Skin of body (tissue), 2 donors: ENCODE measurements around the gene WHRN. TPM values are rescaled to one million over a fixed set of nuclear protein-coding genes. Genes with fewer than 3 reads are reported as not detected.

Source experiments
- DNase-seq: peaks from one replicate; lab custom pipeline; 2025; lab: John Stamatoyannopoulos, UW
- total RNA-seq: library from RNA; depleted of rRNA; stranded (reverse); fragments of >200 nt; gene quantifications from one replicate; pipeline ENCODE4 v1.2.3, GENCODE V29; 2014

WHRN gene
- total RNA-seq, 1 donor from 2014 or later, result 2.0 TPM

- no peak for DNase-seq
These were observed 32.4 kb downstream of the WHRN start for GRCh38 chr9:114472765-114473446.

- no peak for DNase-seq
These were observed 34.1 kb downstream of the WHRN start for GRCh38 chr9:114471157-114471556.

DNA sequence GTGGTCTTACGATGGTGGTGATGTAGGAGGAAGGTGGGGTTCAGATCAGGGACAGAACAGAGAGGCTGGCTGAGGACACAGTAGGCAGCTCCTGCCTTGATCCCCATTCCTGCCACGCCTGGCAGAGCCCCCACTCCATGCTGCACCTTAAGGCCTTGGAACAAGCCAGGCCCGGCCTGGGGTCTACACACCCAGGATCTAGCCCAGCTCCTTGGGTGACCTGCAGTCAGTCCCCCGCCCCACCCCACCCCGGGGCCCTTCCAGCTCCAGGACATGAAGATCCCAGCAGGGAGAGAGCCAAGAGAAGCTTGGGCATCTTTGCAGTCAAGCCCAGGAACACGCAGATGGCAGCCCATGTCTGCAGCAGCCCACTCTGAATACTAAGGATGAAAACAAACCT, 34.7 kb downstream of the WHRN start:
- no peak for DNase-seq

DNA sequence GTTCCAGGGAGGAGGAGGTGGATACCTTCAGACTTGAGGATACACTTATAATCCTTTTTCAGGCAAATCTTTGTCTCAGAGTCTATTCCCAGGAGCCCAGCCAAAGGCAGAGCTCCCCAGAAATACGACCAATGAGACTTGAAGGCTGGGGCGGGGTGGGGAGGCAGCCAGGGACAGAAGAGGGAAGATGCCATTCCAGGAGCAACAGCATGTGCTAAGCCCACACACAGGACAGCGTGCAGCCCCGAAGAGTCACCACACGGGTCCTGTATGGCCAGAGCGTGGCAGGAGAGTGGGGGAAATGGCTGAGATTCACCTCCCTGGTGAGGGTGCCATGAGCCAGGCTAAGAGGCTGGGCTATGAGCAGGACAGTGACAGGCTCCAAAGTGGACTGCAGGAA, 35.2 kb downstream of the WHRN start:
- DNase-seq, result no peak

DNA sequence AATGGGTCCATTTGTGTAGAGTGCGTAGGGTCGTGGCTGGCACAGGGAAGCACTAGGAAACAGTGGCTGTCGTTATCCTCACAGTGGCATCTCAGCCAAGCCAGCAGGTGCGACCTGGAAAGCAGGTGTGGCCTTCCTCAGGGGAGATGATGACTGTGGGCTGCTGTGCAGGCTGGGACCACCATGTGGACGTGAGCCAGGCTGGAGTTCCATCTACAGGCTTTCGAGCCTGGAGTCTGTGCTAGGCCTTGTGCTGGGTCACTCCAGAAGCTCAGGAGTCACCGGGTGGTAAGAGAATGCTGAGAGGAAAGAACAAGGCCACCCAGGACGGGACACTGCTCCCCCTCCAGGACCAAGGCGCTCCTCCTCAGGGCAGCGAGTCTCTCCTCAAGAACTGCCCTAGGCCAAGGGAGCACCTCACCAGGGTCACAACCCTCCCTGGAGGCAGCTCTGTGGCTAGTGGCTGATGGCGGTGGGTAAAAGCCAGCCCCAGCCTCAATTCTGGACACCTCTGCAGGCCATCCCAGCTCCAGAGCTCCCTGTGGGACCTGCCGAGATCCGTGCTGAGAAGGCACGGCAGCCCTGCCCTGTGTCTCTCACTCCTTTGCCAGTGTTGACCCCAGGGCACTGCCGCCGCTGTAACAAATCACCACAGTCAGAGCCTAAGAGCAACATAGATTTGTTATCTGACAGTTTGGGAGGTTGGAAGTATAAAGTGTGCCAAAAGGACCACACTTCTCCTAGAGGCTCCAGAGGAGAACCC, 36.0 kb downstream of the WHRN start:
- no peak for DNase-seq

DNA sequence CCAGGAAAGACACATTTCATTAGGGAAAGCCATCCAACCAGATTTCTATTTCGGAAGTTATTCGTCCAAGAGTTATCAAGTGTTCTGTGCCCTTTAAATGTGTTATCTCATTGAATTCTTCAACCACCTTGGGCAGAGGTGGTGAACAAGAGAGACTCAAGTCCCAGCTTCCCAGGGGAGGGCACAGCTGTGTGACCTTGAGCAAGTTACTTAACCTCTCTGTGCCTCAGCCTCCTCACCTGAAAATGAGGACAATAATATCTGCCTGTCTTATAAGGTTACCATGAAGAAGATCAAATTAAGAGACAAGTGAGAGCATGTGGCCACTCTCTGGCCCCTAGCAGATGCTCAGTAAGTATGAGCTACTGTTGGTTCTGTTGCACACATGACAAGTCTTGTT, 37.4 kb downstream of the WHRN start:
- no peak for DNase-seq

DNA sequence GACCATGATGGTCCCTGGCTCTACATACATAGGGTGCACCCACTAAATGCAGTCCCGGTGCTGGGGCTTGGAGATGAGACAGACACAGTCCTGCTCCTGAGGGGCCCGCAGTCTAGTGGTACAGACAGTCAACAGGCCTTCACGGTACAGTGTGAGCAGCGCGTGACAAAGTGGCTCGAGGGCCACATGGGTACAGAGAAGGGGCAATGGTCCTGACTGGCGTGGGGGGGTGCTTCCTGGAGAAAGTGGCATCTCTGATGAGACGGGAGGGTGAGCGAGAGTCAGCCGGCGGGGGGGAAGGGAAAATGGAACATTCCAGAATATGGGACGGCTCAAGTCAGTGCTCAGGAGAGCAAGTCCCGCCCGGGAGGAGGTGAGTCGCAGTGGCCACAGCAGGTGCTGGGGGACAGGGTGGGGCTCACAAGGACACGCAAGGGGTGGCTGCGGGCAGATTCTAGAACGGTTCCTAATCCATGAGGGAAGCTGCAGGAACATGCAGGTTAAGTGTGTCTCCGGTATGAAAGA, 38.0 kb downstream of the WHRN start:
- no peak for DNase-seq

GRCh38 chr9:114465906-114466900, 39.1 kb downstream of the WHRN start:
- no peak for DNase-seq

GRCh38 chr9:114465417-114465816, 39.9 kb downstream of the WHRN start:
- DNase-seq, result no peak

DNA sequence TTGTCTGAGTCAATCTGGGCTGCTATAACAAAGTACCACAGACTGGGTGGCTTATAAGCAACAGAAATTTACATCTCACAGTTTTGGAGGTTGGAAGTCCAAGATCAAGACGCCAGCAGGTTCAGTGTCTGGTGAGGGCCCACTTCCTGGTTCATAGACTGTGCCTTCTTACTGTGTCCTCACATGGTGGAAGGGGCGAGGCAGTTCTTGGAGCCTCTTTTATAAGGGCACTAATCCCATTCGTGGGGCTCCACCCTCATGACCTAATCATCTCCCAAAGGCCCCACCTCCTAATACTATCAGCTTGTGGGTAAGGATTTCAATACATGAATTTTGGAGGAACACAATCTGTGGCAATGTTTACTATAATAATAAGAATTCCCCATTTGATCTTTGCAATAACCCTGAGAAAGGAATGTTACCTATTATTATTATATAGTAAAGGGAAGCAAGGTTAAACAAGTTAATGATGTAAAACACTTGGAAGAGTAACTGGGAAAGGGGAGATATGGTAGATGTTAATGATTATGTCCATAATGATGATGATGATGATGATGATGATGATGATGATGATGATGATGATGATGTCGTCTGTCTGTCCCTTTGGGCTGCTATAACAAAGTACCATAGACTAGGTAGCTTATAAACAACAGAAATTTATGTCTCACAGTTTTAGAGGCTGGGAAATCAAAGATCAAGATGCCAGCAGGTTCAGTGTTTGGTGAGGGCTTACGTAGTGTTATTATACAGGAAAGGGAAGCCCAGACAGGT, 40.8 kb downstream of the WHRN start:
- no peak for DNase-seq

- DNase-seq, result no peak
These were observed 42.5 kb downstream of the WHRN start for GRCh38 chr9:114462791-114463190.

- DNase-seq, result no peak
These were observed 43.8 kb downstream of the WHRN start for GRCh38 chr9:114461468-114461867.

DNA sequence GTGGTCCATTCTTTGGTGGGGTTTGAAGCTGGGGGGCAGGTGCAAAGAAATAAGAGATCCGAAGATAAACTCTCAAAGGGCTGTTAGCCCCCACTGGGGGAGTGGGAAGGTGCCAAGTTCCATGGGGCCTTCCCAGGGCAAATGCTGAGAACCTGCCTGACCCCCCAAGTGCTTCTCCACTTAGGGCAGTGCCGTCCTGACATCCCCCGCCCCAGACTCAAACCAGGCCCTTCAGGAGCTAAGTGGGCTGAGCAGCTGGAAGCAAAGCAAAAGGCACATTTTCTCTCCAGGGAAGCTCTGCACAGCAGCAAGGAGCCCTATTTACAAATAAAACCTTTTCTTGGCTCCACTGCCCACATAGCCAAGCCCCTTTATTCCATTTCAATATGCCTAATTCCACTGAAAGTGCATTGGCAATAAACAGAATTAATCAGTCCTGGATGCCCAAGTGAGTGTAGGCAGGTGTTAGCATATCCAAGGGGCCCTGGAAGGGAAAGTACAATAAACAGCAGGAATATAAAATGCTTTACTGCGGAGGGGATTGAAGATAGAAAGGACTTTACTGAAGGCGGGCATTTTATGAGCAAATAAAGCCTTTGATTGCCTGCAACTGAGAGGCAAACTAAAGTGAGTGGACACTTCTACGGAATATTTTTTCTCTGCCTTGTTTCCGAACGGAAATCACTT, 44.6 kb downstream of the WHRN start:
- no peak for DNase-seq

DNA sequence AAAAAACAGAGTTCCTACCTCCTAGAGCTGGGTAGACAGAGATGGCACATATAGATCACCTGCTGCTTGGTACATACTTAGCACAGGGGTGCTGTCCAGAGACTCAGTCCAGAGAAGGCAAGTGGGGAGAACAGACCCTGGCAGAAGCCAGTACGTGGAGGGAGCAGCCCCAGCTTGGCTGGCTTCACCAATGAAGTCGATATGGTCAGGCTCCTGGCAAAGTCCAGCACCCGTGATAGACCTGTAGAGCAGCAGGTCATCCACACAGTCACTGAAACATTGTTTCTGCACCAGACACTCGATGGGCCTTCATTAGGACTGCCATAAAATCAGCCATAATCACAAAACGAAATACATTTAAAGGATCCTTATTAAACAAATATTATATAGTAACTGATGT, 45.8 kb downstream of the WHRN start:
- DNase-seq, result no peak

DNA sequence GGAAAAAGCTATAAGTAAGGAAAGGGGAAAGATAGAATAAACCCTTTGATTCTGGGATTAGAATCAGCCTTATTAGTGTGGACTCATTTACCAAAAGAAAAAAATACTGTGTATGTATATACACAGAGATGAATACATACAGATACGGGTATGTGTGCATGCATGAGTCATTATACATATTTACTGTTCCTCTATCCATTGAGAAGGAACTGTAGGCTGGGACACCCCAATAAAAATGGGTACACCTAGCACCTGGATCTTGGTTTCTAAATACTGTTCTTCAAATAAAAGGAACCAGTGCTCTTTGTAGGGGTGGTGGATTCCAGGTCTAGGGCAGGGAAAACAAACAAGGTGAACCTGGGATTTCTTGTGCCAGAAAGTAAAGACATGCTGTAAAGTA, 48.3 kb downstream of the WHRN start:
- no peak for DNase-seq

- DNase-seq, result no peak
These were observed 50.6 kb downstream of the WHRN start for GRCh38 chr9:114454652-114455051.

GRCh38 chr9:114452219-114453165, 52.8 kb downstream of the WHRN start:
- no peak for DNase-seq

GRCh38 chr9:114451707-114452031, 53.6 kb downstream of the WHRN start:
- no peak for DNase-seq
